Stomach (tissue), 4 donors: ENCODE results near the gene TULP1.

Source experiments
- POLR2A ChIP-seq, 4 donors: fragments of 450-650 bp; IDR thresholded peaks; one replicate each; pipeline ENCODE4 v1.6.1; 2016; ENCODE audit warnings: antibody characterized with exemption in 4 of 4, control low read depth in 2 of 4, mild to moderate bottlenecking in 1 of 4, moderate library complexity in 1 of 4
- TF ChIP-seq, protein P1 (sequence below), 7 experiments: fragments of 450-650 bp in 4 of 7; fragments of 200-600 bp in 3 of 7; sonication (generic) in 3 of 7; IDR thresholded peaks; one replicate each; pipeline ENCODE4 v1.5.1; 2016 to 2019; ENCODE audit warnings: antibody characterized with exemption in 7 of 7, control low read depth in 2 of 7, mild to moderate bottlenecking in 1 of 7

DNA sequence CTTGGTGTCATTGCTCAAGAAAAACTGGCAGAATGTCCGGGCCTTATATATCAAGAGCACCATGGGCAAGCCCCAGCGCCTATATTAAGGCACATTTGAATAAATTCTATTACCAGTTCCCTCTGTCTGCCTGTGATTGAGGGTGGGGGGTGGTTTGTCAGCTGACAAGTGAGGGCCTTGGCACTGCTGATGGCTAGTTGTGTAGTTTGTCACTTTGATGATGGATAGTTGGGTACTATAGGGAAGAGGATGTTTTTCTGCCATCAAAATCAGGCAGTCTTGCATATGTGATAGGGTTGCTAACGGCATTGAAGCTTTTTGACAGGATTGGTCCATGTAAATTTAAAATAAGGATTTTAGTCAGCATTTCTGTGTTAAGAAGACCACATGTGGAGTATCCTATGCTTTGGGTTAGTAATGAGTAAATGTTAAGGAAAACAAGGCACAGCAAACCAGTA lies 42.0 kb downstream of the TULP1 start:
- TF ChIP-seq, protein P1, sequence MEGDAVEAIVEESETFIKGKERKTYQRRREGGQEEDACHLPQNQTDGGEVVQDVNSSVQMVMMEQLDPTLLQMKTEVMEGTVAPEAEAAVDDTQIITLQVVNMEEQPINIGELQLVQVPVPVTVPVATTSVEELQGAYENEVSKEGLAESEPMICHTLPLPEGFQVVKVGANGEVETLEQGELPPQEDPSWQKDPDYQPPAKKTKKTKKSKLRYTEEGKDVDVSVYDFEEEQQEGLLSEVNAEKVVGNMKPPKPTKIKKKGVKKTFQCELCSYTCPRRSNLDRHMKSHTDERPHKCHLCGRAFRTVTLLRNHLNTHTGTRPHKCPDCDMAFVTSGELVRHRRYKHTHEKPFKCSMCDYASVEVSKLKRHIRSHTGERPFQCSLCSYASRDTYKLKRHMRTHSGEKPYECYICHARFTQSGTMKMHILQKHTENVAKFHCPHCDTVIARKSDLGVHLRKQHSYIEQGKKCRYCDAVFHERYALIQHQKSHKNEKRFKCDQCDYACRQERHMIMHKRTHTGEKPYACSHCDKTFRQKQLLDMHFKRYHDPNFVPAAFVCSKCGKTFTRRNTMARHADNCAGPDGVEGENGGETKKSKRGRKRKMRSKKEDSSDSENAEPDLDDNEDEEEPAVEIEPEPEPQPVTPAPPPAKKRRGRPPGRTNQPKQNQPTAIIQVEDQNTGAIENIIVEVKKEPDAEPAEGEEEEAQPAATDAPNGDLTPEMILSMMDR (IDR thresholded peaks at IDR 0.05) = no peak
- no peak for TF ChIP-seq POLR2A (IDR thresholded peaks at IDR 0.05)
